HEK293 (cell line): ENCODE results near the gene HPD.
A peak's percentile ranks its signal among the peaks of the same experiment; 100 is the strongest.

Source experiments
- CTCF ChIP-seq: fragments of 450-650 bp; formaldehyde crosslinking; IDR thresholded peaks from 2 replicates; pipeline ENCODE4 v1.5.1; 2016; ENCODE audit warnings: missing biosample characterization, missing genetic modification characterization
- EGR2 ChIP-seq: fragments of 450-650 bp; formaldehyde crosslinking; IDR thresholded peaks from 2 replicates; pipeline ENCODE4 v1.5.1; 2016; ENCODE audit warnings: low read depth, missing biosample characterization, missing genetic modification characterization
- GFI1B ChIP-seq: fragments of 450-650 bp; formaldehyde crosslinking; IDR thresholded peaks from 2 replicates; pipeline ENCODE4 v1.5.1; 2016; ENCODE audit warnings: missing biosample characterization, missing genetic modification characterization
- GLI2 ChIP-seq: fragments of 450-650 bp; formaldehyde crosslinking; IDR thresholded peaks from 2 replicates; pipeline ENCODE4; 2017; ENCODE audit warnings: missing biosample characterization, missing genetic modification characterization, low read depth, borderline replicate concordance
- GLI4 ChIP-seq: fragments of 450-650 bp; formaldehyde crosslinking; IDR thresholded peaks from 2 replicates; pipeline ENCODE4 v1.5.1; 2016; ENCODE audit warnings: missing biosample characterization, missing genetic modification characterization
- KLF17 ChIP-seq: fragments of 450-650 bp; formaldehyde crosslinking; IDR thresholded peaks from 2 replicates; pipeline ENCODE4 v1.5.1; 2016; ENCODE audit warnings: missing biosample characterization, missing genetic modification characterization
- KLF9 ChIP-seq: fragments of 450-650 bp; formaldehyde crosslinking; IDR thresholded peaks from 2 replicates; pipeline ENCODE4 v1.5.1; 2016; ENCODE audit warnings: missing biosample characterization, missing genetic modification characterization, low read depth
- RBAK ChIP-seq: fragments of 450-650 bp; formaldehyde crosslinking; IDR thresholded peaks from 2 replicates; pipeline ENCODE4 v1.5.1; 2016; ENCODE audit warnings: missing biosample characterization, missing genetic modification characterization
- REST ChIP-seq: fragments of 450-650 bp; formaldehyde crosslinking; IDR thresholded peaks from 2 replicates; pipeline ENCODE4 v1.5.1; 2016; ENCODE audit warnings: missing biosample characterization, missing genetic modification characterization
- SALL2 ChIP-seq: fragments of 450-650 bp; formaldehyde crosslinking; IDR thresholded peaks from 2 replicates; pipeline ENCODE4 v1.5.0; 2017; ENCODE audit warnings: missing biosample characterization, mild to moderate bottlenecking, missing genetic modification characterization, borderline replicate concordance
- TRIM28 ChIP-seq: IDR thresholded peaks from 2 replicates; pipeline ENCODE4 v1.6.1; 2011; ENCODE audit warnings: low read length, control low read depth, borderline replicate concordance
- WT1 ChIP-seq: fragments of 450-650 bp; formaldehyde crosslinking; IDR thresholded peaks from 2 replicates; pipeline ENCODE4 v1.5.1; 2016; ENCODE audit warnings: missing biosample characterization, missing genetic modification characterization
- ZBTB1 ChIP-seq: fragments of 450-650 bp; formaldehyde crosslinking; IDR thresholded peaks from 2 replicates; pipeline ENCODE4 v1.5.1; 2016; ENCODE audit warnings: missing biosample characterization, missing genetic modification characterization
- ZBTB17 ChIP-seq: fragments of 450-650 bp; formaldehyde crosslinking; IDR thresholded peaks from 2 replicates; pipeline ENCODE4 v1.5.1; 2016; ENCODE audit warnings: missing biosample characterization, missing genetic modification characterization
- ZBTB7A ChIP-seq: fragments of 450-650 bp; formaldehyde crosslinking; IDR thresholded peaks from 2 replicates; pipeline ENCODE4 v1.5.1; 2016; ENCODE audit warnings: low read depth, missing biosample characterization, missing genetic modification characterization
- ZNF132 ChIP-seq: fragments of 450-650 bp; formaldehyde crosslinking; IDR thresholded peaks from 2 replicates; pipeline ENCODE4 v1.5.1; 2017; ENCODE audit warnings: missing biosample characterization, missing genetic modification characterization, borderline replicate concordance
- ZNF175 ChIP-seq: fragments of 450-650 bp; formaldehyde crosslinking; IDR thresholded peaks from 2 replicates; pipeline ENCODE4 v1.5.1; 2016; ENCODE audit warnings: missing biosample characterization, missing genetic modification characterization
- ZNF18 ChIP-seq: fragments of 450-650 bp; formaldehyde crosslinking; IDR thresholded peaks from 2 replicates; pipeline ENCODE4 v1.5.1; 2016; ENCODE audit warnings: missing biosample characterization, missing genetic modification characterization
- ZNF2 ChIP-seq: fragments of 450-650 bp; formaldehyde crosslinking; IDR thresholded peaks from 2 replicates; pipeline ENCODE4 v1.5.1; 2016; ENCODE audit warnings: missing biosample characterization, missing genetic modification characterization
- ZNF211 ChIP-seq: fragments of 450-650 bp; formaldehyde crosslinking; IDR thresholded peaks from 2 replicates; pipeline ENCODE4 v1.5.1; 2016; ENCODE audit warnings: low read depth, missing biosample characterization, missing genetic modification characterization
- ZNF221 ChIP-seq: fragments of 450-650 bp; formaldehyde crosslinking; IDR thresholded peaks from 2 replicates; pipeline ENCODE4 v1.5.1; 2017; ENCODE audit warnings: missing biosample characterization, missing genetic modification characterization, borderline replicate concordance
- ZNF26 ChIP-seq: fragments of 450-650 bp; formaldehyde crosslinking; IDR thresholded peaks from 2 replicates; pipeline ENCODE4 v1.5.1; 2016; ENCODE audit warnings: missing biosample characterization, missing genetic modification characterization
- ZNF37A ChIP-seq: fragments of 450-650 bp; IDR thresholded peaks from 2 replicates; pipeline ENCODE4 v1.5.1; 2018; ENCODE audit warnings: missing biosample characterization, missing genetic modification characterization
- ZNF521 ChIP-seq: fragments of 450-650 bp; formaldehyde crosslinking; IDR thresholded peaks from 2 replicates; pipeline ENCODE4 v1.5.1; 2017; ENCODE audit warnings: missing biosample characterization, mild to moderate bottlenecking, missing genetic modification characterization
- ZNF561 ChIP-seq: fragments of 450-650 bp; IDR thresholded peaks from 2 replicates; pipeline ENCODE4 v1.5.1; 2018; ENCODE audit warnings: missing biosample characterization, missing genetic modification characterization, borderline replicate concordance
- ZNF596 ChIP-seq: fragments of 450-650 bp; IDR thresholded peaks from 2 replicates; pipeline ENCODE4 v1.5.0; 2018; ENCODE audit warnings: missing biosample characterization, mild to moderate bottlenecking, missing genetic modification characterization, moderate library complexity
- ZNF600 ChIP-seq: fragments of 450-650 bp; formaldehyde crosslinking; IDR thresholded peaks from 2 replicates; pipeline ENCODE4 v1.5.1; 2016; ENCODE audit warnings: missing biosample characterization, missing genetic modification characterization
- ZNF639 ChIP-seq: fragments of 450-650 bp; formaldehyde crosslinking; IDR thresholded peaks from 2 replicates; pipeline ENCODE4 v1.5.1; 2016; ENCODE audit warnings: missing biosample characterization, missing genetic modification characterization
- ZNF654 ChIP-seq: fragments of 450-650 bp; formaldehyde crosslinking; IDR thresholded peaks from 2 replicates; pipeline ENCODE4 v1.5.1; 2016; ENCODE audit warnings: low read depth, missing biosample characterization, missing genetic modification characterization

Gene HPD

GRCh38 chr12:121888478-121889273 lies 30.0 kb upstream of the HPD start, which contains the start of gene PSMD9 (continued):
- TF ChIP-seq GLI2 (tag by site-specific recombination) (no peak), ZBTB17 (tag by site-specific recombination) (peak; percentile 99), ZNF18 (tag by site-specific recombination) (peak; percentile 89; the same call in 1 of the 2 replicates), ZNF2 (tag by site-specific recombination) (peak; percentile 75; the same call in 1 of the 2 replicates), ZNF132 (tag by site-specific recombination) (no peak), RBAK (tag by site-specific recombination) (no peak), SALL2 (tag by site-specific recombination) (no peak), ZNF26 (tag by site-specific recombination) (no peak), EGR2 (tag by site-specific recombination) (peak; percentile 89), ZNF211 (no peak), ZNF521 (tag by site-specific recombination) (no peak), ZNF561 (tag by site-specific recombination) (0 out of 2 replicates have a peak, but pooled peaks have one; percentile 82), ZNF639 (tag by site-specific recombination) (0 out of 2 replicates have a peak, but pooled peaks have one; percentile 31), GLI4 (tag by site-specific recombination) (no peak), ZBTB1 (tag by site-specific recombination) (no peak), ZNF654 (tag by site-specific recombination) (peak; percentile 90), KLF17 (peak; percentile 38; the same call in 1 of the 2 replicates), GFI1B (tag by site-specific recombination) (peak; percentile 3; the same call in 1 of the 2 replicates), ZBTB7A (tag by site-specific recombination) (peak; percentile 83; the same call in 1 of the 2 replicates), ZNF596 (tag by site-specific recombination) (no peak), ZNF37A (tag by site-specific recombination) (no peak), ZNF600 (tag by site-specific recombination) (peak; percentile 99), ZNF175 (tag by site-specific recombination) (no peak), WT1 (tag by site-specific recombination) (peak; percentile 45; the same call in 1 of the 2 replicates), KLF9 (peak; percentile 70), CTCF (tag by site-specific recombination) (peak; percentile 97), ZNF221 (tag by site-specific recombination) (no peak), REST (tag by site-specific recombination) (no peak), TRIM28 (peak; percentile 89)
